Forelimb muscle (tissue), 1 donor: ENCODE measurements around the gene ADAMTS15. TPM values are rescaled to one million over a fixed set of nuclear protein-coding genes. Genes with fewer than 3 reads are reported as not detected.

ENCODE experiments used
- DNase-seq: peaks from one replicate; pipeline ENCODE4 v3.0.0-alpha.2; 2013; ENCODE audit warnings: low read depth
- polyA plus RNA-seq: library from polyadenylated mRNA; unstranded; fragments of 120-200 nt; gene quantifications from one replicate; pipeline ENCODE4 v1.2.1, GENCODE V29; 2013; ENCODE audit not compliant: insufficient read length

Gene ADAMTS15
- polyA plus RNA-seq, 1 donor = 19.5 TPM

DNA sequence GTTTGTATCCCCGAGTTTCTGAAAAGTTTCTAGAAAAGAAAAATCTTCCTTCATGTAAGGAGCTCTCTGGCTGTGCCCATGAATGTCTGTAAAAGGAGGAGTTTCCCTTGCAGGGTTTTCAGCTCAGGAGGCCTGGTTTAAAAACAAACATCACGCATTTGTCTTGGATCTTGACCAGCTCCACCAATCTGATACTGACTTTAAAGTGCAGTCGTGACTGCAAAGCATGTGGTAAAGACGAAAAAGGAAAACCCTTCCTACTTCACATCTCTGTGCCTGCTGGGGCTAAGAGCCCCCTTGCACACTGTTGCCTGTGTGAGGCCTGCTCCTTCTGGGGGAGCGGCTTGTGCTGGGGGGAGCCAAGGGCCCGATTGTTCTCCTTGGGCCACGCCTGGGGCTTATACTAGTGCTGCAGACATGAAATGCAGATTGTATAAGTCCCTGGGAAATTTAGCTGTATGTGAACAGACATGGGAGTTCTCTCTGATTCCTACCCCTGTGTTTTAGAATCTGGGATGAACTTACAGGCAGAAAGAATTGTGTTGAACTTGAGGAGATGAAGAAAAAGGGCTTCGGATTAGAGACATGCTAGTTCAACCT is 62.1 kb downstream of the ADAMTS15 start:
- no peak for DNase-seq

DNA sequence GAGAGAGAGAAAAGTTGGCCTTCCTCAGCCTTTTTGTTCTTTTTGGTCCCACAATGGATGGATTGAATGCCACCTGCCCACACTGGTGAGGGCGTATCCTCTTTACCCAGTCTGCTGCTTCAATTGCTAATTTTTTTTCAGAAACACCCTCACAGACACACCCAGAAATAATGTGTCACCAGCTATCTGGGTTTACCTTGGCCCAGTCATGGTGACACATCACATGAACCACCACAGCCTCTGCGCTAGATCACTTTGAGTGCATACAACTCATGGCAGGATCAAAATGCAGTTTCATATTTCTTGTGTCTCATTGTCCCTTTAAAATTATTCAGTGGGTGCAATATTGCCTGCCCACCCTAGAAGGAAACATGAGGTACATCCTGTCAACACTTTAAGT is 63.3 kb downstream of the ADAMTS15 start:
- DNase-seq = no peak

DNA sequence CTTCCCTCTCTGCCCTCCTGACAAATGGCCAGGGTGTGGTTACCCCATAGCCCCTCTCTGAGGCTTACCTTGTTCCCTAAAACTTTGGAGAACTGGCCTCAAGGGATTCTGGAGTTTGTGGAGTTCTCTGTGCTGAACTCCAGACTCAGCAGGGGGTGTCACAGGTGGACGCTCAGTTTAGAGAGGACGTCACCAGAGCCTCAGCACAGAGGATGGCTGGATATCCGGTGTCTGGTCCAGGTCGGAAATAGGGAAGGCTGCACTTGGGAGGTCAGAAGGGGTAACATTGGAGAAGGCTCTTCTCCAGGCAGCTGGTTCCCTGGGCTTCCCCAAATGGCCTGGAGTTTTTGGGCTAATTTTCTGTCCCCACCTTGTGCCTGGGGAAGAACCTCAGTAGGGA is 64.2 kb downstream of the ADAMTS15 start:
- no peak for DNase-seq

DNA sequence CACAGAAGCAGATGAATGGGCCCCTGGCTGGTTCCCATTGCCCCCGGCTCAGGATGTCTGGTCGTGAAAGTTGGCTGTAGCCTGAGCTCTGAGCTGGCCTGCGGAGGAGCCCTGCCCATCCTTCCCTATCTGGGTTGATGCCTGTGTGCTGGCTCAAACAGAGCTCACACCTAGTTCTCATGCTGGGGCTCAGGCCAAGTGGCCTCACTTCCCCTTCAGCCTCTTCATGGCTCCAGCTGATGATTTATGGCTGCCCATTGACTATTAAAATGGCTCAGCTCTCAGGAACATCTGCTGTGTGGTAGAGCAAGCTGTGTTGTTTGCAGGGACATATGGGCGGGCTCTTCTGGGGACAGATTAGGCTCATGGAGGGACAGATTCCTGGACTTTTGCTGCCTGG is 64.7 kb downstream of the ADAMTS15 start:
- no peak for DNase-seq

DNA sequence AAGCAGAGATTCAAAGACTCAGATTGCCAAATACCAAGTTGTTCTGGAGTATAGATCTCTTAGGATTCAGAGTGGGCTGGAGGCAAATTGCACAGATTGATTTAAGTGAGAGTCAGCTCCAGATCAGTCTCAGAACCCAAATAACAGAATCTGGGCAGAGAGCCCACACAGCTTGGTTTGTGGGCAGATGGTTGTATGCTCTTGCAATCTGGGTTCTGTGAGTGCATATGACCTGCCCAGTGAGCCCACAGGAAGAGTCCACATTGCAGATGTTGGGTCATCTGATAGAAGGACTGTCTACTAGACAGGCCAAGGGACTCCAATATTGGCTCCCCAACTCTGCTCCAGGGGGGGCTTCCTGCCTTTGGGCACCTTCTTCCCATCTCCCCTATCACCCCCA is 65.9 kb downstream of the ADAMTS15 start:
- no peak for DNase-seq

DNA sequence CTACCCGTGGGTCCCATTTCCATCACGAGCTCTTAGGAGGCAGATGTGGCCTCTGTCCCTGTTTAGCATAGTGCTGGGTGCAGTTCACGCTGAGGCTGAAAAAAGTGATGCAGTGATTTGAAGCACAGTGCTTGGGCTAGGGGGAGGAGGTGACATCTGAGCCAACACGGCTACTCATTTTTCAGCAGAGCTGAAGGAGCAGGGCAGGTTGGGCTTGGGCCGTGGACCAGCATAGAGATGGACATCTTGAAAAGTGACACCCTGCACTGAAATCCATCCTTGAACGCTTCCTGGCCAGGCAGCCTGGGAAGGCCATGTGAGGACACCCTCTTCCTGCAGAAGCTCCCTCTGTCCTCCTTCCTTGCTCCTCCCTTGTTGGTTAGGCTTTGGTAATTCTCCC is 66.4 kb downstream of the ADAMTS15 start:
- no peak for DNase-seq

DNA sequence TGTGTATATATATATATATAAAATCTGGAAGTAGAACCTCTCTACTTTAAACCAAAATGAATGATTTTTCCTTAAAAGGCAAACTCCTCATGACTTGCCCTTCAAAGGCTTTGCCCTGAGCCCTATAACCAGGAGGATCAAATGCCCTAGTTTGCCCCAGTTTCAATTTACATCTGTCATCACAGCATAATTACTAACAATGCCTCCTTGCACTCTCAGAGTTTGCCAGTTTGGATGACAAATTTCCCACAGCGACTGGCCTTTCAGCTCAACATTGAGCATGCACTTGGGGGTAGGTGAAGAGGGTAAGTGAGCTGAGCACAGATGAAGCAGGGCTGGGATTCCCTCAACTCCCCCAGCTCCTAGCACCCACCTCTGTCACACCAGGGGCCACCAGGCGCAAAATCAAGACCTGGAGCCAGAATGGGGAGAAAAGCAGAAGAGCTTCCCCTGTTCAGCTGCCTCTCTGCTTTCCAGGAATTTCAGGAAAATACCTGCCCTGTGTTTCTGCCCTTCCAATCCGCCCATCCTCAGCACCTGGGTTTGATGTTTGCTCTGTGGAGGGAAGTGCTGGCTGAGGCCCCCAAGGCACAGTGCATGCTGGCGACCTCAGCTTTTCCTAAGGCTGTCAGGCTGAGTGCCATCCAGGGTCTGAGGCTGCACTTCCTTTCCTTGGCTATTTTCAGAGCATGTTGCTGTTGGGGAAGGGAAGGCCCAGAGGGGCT is 67.5 kb downstream of the ADAMTS15 start:
- no peak for DNase-seq

DNA sequence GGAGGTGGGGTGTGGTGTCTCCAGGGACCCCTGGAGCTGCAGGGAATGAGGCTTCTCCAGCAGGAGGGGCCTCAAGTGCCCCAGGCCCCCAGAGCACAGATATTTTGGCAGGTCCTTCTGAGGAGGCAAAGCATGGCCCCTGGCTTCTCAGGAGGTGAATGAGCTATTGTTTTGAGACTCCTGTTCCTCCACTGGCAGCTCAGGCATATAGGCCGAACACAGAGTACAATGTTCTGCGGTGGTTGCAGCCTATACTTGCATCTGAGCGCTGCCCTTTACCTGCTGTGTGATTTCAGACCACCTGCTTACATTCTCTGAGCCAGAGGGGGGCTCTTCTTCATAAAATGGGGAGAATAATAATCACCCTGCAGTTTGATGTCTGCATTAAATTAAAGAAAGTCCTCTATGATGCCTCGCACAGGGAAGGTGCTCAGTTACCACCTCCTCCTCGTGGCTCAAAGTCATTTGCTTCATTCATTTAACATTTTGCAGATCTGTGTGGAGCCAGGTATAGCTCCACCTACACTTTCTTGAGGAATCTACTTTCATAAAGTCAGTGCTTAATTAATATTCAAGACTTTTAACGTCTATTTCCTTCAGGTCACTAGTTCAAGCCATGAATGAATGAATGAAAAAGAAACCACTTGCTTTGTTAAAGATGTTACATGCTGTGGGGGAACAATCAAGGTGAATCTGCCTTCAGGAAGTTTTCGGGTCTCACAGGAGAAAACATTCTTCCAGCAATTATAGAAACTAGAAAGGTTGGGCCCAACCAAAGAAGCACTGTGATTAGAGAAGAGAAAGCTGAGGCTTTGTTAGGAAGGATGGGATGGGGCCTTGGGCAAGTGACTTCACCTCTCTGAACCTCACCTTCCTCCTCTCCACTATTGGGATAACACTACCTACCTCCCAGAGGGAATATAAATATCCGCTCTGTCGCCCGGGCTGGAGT is 68.4 kb downstream of the ADAMTS15 start:
- DNase-seq = no peak

DNA sequence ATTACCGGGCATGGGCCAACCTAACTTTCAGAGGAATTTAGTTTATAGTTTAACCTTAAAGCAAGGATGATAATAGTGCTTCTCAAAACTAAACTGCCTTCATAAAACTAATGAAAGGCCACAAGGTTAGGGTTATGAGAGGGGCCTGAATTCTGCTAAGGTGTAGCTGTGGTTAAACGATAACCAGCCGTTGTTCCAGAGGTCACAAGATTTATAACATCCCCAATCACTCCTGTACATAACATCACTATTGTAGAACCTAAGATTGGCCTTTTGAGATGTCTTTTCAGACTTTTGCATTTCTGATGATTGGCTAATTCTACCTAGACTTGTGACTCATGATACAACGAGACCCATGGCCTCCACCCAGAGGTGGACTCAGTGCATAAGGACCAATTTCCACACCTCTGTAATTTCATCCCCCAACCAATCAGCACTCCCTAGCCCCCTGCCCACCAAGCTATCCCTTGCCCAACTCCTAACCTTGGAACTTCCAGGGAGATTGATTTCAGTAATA is 69.8 kb downstream of the ADAMTS15 start:
- DNase-seq = no peak

DNA sequence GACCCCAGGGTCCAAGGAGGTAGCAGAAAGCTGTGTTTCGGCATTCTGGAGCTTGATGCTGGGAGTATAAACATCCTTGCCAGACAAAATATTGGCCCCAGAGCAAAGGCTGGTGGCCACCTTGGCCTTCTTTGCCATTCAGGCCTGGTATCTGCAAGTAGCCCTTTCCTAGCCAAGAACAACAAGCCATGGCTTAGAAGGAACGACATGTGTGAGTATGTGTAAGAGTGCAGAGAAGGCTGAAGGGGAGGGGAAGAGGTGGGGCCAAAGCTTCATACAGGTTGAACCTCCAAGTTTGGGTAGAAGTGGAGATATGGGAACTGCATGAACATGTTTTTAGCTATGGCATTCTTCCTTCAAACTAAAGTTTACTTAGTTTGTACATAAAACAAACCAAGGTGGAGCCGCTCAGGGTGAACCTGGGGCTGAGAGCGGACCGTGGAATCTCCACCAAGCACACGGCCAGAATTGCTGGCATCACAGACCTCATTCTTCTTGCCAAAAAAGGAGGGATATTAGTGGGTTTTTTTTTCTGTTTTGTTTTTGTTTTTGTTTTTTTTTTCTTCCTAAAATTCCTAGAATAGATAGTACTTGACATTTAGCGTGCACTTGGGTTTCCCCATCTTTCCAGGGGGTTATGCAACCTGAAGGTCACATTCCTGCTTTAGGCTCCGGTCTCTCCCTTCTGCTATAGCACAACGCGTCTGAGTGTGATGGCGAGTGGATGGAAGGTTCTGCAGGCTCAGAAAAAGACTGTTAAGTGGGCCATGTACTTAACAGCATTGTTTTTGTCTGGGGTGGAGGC is 70.9 kb downstream of the ADAMTS15 start:
- DNase-seq = no peak

DNA sequence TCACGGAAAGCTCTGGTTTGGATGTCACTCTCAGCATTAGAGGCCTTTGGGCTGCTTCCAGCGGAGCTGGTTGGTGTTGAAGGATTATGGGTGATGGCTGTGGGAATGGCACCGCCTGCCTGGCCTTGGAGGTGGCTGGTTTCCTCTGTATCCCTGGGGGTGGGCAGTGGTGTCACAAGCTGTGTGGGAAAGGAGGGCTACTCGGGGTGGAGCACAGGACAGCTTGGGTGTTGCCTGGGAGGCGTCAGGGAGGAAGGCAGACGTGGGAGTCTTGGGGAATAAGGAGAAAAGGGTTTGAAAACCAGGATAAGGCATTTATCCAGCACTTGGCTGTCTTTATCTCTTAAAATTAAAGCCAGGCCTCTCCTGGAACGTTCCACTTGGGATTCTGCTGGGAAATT is 71.8 kb downstream of the ADAMTS15 start:
- DNase-seq = peak; percentile 16

DNA sequence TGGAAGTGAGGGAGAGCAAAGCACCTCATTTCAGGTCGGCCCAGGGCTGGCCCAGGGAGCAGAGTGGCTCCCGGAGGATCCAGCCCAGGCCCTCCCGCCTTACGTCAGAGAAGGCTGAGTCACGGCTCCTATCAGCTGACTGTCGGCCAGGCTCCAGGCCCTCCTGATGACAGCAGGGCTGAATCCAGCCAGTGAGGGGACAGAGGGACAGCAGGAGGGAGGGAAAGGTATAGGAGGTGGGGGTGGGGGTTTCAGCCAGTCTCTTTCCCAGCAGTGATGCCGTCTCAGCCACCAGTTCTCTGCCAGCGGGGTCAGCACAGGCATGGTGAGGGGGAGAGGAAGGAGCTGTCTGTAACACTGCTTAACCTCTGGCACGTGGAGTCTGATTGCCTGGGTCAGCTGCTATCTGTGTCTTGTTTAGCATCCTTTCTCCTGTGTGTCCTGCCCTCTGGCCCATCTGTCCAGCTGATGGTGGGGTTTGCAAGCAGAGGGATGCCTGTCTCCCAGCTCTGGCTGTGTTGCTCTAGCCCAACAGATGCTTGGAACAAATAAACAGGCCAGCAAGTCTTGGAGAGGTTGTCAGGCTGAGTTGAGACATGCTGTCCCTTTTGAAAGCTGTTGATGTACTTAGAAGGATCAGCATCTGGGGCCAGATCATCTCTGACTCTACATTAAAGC is 74.0 kb downstream of the ADAMTS15 start:
- DNase-seq = peak; percentile 62

DNA sequence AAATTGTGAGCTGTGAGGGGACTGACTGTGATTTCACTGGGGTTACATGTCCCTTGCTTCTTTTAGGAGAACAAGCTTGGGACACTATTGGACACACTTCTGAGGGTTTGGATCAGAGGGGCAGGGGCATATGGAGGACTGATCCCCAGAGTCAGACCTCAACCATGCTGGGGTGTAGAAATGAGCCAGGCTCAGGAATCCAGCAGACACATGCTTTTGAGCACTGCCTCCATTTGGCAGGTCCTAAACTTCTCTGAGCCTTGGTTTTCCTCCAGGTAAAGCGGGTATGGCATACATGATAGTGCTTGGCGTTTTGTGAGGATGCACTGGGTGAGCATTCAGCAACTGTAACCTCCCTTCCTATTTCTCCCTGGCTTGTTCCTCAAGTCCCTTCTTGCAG is 74.7 kb downstream of the ADAMTS15 start:
- no peak for DNase-seq

DNA sequence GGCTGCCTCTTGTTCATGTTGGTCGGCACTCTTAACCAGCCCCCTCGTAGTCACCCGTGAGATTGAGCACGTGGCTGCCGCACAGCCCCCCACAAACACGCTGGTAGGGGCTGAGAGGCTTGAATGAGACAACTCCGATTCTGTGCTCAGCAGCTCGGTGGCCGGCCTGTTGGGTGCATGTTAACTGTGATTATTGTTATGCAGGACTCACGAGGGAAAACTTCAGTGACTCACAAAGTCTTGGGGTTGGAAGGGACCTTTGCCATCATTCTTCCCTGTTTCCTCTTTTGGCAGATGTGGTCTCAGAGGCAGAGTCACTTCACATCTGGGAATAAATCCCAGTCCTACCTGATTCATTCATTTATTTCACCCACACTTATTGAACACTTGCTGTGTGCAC is 75.2 kb downstream of the ADAMTS15 start:
- DNase-seq = no peak

DNA sequence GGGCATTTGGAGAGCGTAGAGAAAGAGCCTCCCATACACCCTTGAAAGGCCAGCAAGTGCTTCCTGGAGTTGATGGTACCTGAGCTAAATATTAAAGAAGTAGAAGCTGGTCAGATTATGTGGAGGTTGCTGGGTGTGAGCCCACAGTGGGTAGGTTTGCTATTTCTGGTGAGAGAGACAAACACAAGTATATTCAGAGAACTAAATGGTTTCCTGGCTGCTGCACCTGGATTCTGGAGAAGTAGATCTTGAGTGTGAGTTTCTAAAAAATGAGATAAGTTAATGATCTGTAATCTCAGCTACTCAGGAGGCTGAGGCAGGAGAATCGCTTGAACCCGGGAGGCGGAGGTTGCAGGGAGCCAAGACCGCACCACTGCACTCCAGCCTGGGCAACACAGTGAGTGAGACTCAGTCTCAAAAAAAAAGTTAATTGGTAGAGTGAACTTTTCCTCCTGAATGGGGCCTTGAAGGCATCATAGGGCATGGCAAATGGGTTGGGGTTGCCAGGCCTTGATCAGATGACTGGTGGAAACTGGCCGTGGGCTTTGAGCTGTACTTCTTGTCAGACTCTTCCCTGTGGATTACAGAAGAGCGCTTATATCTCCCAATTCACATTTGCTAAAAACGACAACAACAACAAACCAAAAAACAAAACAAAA is 75.8 kb downstream of the ADAMTS15 start:
- no peak for DNase-seq

DNA sequence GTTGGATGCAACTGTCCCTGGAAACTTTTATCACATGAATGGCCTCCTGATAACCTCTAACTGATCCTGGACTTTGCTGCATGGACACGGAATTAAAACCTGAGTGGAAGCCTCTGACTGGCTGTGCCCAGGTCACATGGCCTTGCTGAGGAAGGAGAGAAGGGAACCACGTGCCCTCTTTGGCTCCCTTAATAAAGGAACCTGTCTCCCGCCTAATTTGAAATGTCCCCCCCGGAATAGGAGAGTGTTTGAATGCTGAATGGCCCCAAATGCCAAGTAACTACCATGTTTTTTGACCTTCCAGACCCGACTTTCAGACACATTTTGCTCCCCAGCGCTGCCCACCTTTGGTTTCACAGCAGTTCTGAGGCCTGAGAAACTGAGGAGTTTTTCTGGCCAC is 76.9 kb downstream of the ADAMTS15 start:
- DNase-seq = no peak
